Skin epidermis (tissue), 12 donors: ENCODE results near the gene ACAP2.

Experiments used
- H3K27ac ChIP-seq, 21 experiments: fragments of 200-600 bp; sonication (generic) in 11 of 21; one replicate each; pipeline ENCODE4 v1.5.0; 2020; ENCODE audit warnings: mild to moderate bottlenecking in 3 of 21, inconsistent platforms in 2 of 21, moderate library complexity in 2 of 21
- H3K4me3 ChIP-seq, 7 experiments: fragments of 200-600 bp; sonication (generic) in 2 of 7; one replicate each; pipeline ENCODE4 v1.5.0; 2020; ENCODE audit warnings: inconsistent platforms in 2 of 7, mild to moderate bottlenecking in 2 of 7, moderate library complexity in 1 of 7

ACAP2 gene

GRCh38 chr3:195251336-195252065 is 191.3 kb downstream of the ACAP2 start:
- Histone ChIP-seq H3K4me3 (no peak overlapping the region), H3K27ac (no peak overlapping the region)

GRCh38 chr3:195250473-195251251 is 192.2 kb downstream of the ACAP2 start:
- H3K4me3 ChIP-seq, result no peak overlapping the region
- no peak overlapping the region for H3K27ac ChIP-seq

- Histone ChIP-seq H3K4me3 (no peak overlapping the region), H3K27ac (no peak overlapping the region)
These were observed 192.9 kb downstream of the ACAP2 start for GRCh38 chr3:195249858-195250464.

- no peak overlapping the region for H3K27ac ChIP-seq
- no peak overlapping the region for H3K4me3 ChIP-seq
These were observed 193.6 kb downstream of the ACAP2 start for GRCh38 chr3:195249057-195249770.

GRCh38 chr3:195248281-195248680 is 194.5 kb downstream of the ACAP2 start:
- H3K27ac ChIP-seq, result no peak overlapping the region

GRCh38 chr3:195247863-195248189 is 195.0 kb downstream of the ACAP2 start:
- Histone ChIP-seq H3K4me3 (no peak overlapping the region), H3K27ac (no peak overlapping the region)

More at GRCh38 chr3:195248281-195248680, 194.5 kb downstream of the ACAP2 start:
- H3K4me3 ChIP-seq, result no peak overlapping the region

GRCh38 chr3:195247086-195247862 is 195.5 kb downstream of the ACAP2 start:
- no peak overlapping the region for H3K27ac ChIP-seq

GRCh38 chr3:195246581-195246995 is 196.2 kb downstream of the ACAP2 start:
- H3K27ac ChIP-seq, result no peak overlapping the region
- no peak overlapping the region for H3K4me3 ChIP-seq

More at GRCh38 chr3:195247086-195247862, 195.5 kb downstream of the ACAP2 start:
- no peak overlapping the region for H3K4me3 ChIP-seq

GRCh38 chr3:195245531-195245951 is 197.3 kb downstream of the ACAP2 start:
- H3K4me3 ChIP-seq, result no peak overlapping the region
- no peak overlapping the region for H3K27ac ChIP-seq

- Histone ChIP-seq H3K27ac (no peak overlapping the region), H3K4me3 (no peak overlapping the region)
These were observed 201.0 kb downstream of the ACAP2 start for GRCh38 chr3:195241592-195242355.

- Histone ChIP-seq H3K27ac (peak overlapping the region in 4 of 21 experiments; percentile 1 to 55 (median 28)), H3K4me3 (no peak overlapping the region)
These were observed 201.9 kb downstream of the ACAP2 start for GRCh38 chr3:195240939-195241338.

- no peak overlapping the region for H3K4me3 ChIP-seq
- H3K27ac ChIP-seq, result peak overlapping the region in 4 of 21 experiments; percentile 1 to 55 (median 28)
These were observed 202.6 kb downstream of the ACAP2 start for GRCh38 chr3:195240171-195240701.

GRCh38 chr3:195239121-195239520 is 203.7 kb downstream of the ACAP2 start:
- Histone ChIP-seq H3K4me3 (no peak overlapping the region), H3K27ac (peak overlapping the region in 4 of 21 experiments; percentile 42 to 71 (median 54))

- H3K27ac ChIP-seq, result peak overlapping the region in 13 of 21 experiments; percentile 1 to 73 (median 43)
- no peak overlapping the region for H3K4me3 ChIP-seq
These were observed 204.2 kb downstream of the ACAP2 start for GRCh38 chr3:195238586-195239118.

GRCh38 chr3:195238081-195238571 is 204.7 kb downstream of the ACAP2 start:
- Histone ChIP-seq H3K27ac (peak overlapping the region in 13 of 21 experiments; percentile 1 to 73 (median 43)), H3K4me3 (no peak overlapping the region)

- Histone ChIP-seq H3K27ac (no peak overlapping the region), H3K4me3 (no peak overlapping the region)
These were observed 205.8 kb downstream of the ACAP2 start for GRCh38 chr3:195236801-195237570.
